HL-60 (cell line): Measurements from ENCODE around the gene LUZP2.

ENCODE experiments used
- DNase-seq, 2 experiments: peaks; one replicate each; pipeline ENCODE4 v3.0.0-alpha.2; 2010 to 2020; ENCODE audit warnings: low read depth in 1 of 2, low spot score in 1 of 2
- H3K27ac ChIP-seq: fragments of 250-450 bp; sonication (Bioruptor Pico); replicated peaks from 2 replicates; pipeline ENCODE4 v1.5.1; 2020; ENCODE audit warnings: mild to moderate bottlenecking, moderate library complexity
- H3K27me3 ChIP-seq: fragments of 250-450 bp; sonication (Bioruptor Pico); 2 replicates; pipeline ENCODE4 v1.5.1; 2021; ENCODE audit warnings: mild to moderate bottlenecking, moderate library complexity; ENCODE audit not compliant: insufficient read depth, poor library complexity, severe bottlenecking
- H3K4me3 ChIP-seq: replicated peaks from 2 replicates; pipeline ENCODE4 v1.5.1; 2011; ENCODE audit warnings: mild to moderate bottlenecking, control low read depth, low read length; ENCODE audit not compliant: insufficient read depth
- CTCF ChIP-seq: IDR thresholded peaks from one replicate; pipeline ENCODE4 v1.5.1; 2011; ENCODE audit warnings: low read length, control low read depth, inconsistent platforms; ENCODE audit not compliant: insufficient read depth
- GABPA ChIP-seq: IDR thresholded peaks from 2 replicates; pipeline ENCODE4 v1.6.1; 2012; ENCODE audit warnings: low read depth
- POLR2AphosphoS5 ChIP-seq: IDR thresholded peaks from 2 replicates; pipeline ENCODE4 v1.6.1; 2012; ENCODE audit warnings: low read depth
- REST ChIP-seq: IDR thresholded peaks from 2 replicates; pipeline ENCODE4 v1.6.1; 2012; ENCODE audit warnings: low read depth; ENCODE audit not compliant: insufficient replicate concordance
- SPI1 ChIP-seq: IDR thresholded peaks from 2 replicates; pipeline ENCODE4 v1.6.1; 2012; ENCODE audit warnings: low read depth, mild to moderate bottlenecking, borderline replicate concordance

LUZP2 gene

GRCh38 chr11:24514219-24514594, 17.4 kb downstream of the LUZP2 start:
- TF ChIP-seq CTCF = no peak
- no peak for TF ChIP-seq GABPA
- no peak for TF ChIP-seq SPI1
- TF ChIP-seq POLR2AphosphoS5 = no peak
- TF ChIP-seq REST = no peak
- no peak overlapping the region for H3K4me3 ChIP-seq
- DNase-seq = no peak

GRCh38 chr11:24515632-24516031, 18.8 kb downstream of the LUZP2 start:
- no peak overlapping the region for H3K4me3 ChIP-seq
- TF ChIP-seq GABPA = no peak
- TF ChIP-seq REST = no peak
- no peak for TF ChIP-seq SPI1
- no peak for TF ChIP-seq CTCF
- TF ChIP-seq POLR2AphosphoS5 = no peak
- DNase-seq = no peak
- no peaks in the 10 kb centered on the region for H3K27me3 ChIP-seq
- H3K27ac ChIP-seq = no peak overlapping the region

More at GRCh38 chr11:24514219-24514594, 17.4 kb downstream of the LUZP2 start:
- Histone ChIP-seq H3K27me3 (no peaks in the 10 kb centered on the region), H3K27ac (no peak overlapping the region)

- no peak overlapping the region for H3K27ac ChIP-seq
Observed at GRCh38 chr11:24516638-24517037, 19.8 kb downstream of the LUZP2 start.

More at GRCh38 chr11:24516638-24517037, 19.8 kb downstream of the LUZP2 start:
- DNase-seq = no peak
- TF ChIP-seq POLR2AphosphoS5 (no peak), REST (no peak), CTCF (no peak), SPI1 (no peak), GABPA (no peak)
- Histone ChIP-seq H3K27me3 (no peaks in the 10 kb centered on the region), H3K4me3 (no peak overlapping the region)
